GM18858 (cell line): ENCODE measurements around the gene MAP6.

Experiments
- ATAC-seq: cut with Tn5 transposase; IDR thresholded peaks from one replicate; pipeline ENCODE4 v1.9.1; 2021; ENCODE audit not compliant: unreplicated experiment

MAP6 gene

DNA sequence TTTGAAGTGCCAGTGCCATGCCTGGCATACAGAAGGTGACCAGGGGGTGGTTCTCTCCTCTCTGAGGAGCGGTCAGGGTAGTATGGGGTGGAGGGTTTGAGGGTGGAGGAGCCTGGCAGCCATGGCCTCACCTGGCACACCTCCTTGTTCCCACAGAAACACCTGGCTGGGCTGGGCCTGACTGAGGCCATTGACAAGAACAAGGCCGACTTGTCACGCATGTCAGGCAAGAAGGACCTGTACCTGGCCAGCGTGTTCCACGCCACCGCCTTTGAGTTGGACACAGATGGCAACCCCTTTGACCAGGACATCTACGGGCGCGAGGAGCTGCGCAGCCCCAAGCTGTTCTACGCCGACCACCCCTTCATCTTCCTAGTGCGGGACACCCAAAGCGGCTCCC, 97.2 kb downstream of the MAP6 start:
- no peak for ATAC-seq

DNA sequence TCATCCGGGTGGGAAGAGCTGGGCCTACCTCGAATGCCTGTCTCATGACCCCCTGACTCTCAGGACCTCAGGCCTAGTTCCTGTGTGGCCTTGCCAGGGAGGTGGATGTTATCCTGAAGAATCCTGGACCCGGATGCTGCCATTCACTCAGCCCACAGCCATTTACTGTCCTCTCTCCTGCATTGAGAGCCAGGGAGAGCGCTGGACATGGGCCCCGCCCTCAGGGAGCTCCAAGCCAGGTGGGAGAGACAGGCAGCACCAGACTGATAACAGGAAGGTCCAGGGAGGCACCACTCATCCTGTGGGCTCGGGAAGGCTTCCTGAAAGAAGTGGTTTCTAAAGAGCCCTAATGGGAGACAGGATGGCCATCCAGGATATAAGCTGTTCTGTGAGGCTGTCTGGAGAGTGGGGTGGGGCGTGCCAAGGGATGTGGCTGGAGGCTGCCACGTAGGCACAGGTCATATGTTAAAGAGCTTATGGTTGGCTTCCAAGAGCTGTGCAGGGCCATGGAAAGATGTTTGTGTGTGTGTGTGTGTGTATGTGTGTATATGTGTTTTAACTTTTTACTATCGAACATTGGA, 98.2 kb downstream of the MAP6 start:
- ATAC-seq = no peak

DNA sequence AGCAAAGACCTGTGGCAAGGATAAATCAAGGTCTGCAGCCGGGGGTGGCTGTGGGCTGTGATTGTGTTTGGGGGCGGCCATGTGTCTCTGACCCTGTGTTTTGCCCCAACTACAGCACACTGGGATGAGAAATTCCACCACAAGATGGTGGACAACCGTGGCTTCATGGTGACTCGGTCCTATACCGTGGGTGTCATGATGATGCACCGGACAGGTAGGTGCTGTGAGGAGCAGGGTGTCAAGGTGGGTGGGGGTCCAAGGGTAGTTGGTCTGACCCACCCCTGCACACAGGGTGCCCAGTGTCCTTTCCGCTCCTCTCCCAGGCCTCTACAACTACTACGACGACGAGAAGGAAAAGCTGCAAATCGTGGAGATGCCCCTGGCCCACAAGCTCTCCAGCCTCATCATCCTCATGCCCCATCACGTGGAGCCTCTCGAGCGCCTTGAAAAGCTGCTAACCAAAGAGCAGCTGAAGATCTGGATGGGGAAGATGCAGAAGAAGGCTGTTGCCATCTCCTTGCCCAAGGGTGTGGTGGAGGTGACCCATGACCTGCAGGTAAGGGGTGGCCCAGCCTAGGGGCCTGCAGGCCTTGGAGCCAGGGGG, 100.1 kb downstream of the MAP6 start:
- no peak for ATAC-seq

DNA sequence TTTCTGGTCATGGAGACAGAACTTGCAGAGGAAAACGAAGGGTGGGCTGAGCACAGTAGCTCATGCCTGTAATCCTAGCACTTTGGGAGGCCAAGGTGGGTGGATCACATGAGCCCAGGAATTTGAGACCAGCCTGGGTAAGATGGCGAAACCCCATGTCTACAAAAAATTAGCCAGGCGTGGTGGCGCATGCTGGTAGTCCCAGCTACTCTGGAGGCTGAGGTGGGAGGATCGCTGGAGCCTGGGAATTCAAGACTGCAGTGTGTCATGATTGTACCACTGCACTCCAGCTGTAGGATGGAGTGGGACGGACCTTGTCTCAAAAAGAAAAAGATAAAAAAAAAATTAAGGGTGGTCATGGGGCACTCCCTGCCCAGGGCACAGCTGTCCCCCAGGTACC, 100.9 kb downstream of the MAP6 start:
- ATAC-seq = no peak

DNA sequence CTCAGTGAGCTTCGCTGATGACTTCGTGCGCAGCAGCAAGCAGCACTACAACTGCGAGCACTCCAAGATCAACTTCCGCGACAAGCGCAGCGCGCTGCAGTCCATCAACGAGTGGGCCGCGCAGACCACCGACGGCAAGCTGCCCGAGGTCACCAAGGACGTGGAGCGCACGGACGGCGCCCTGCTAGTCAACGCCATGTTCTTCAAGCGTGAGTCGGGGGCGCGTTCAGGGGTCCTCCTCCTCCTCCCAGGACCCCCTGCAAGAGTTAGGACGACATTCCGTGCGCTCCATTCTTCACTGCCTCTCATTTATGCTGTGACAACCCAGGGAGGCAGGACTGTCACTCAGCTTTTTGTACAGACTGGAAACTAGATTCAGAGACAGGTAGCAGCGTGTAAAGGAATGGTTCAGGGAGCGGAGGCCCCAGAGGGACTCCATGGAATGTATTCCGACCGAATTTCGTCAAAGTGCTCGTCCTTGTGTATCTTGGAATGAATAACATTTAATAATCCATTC, 102.0 kb downstream of the MAP6 start:
- no peak for ATAC-seq

DNA sequence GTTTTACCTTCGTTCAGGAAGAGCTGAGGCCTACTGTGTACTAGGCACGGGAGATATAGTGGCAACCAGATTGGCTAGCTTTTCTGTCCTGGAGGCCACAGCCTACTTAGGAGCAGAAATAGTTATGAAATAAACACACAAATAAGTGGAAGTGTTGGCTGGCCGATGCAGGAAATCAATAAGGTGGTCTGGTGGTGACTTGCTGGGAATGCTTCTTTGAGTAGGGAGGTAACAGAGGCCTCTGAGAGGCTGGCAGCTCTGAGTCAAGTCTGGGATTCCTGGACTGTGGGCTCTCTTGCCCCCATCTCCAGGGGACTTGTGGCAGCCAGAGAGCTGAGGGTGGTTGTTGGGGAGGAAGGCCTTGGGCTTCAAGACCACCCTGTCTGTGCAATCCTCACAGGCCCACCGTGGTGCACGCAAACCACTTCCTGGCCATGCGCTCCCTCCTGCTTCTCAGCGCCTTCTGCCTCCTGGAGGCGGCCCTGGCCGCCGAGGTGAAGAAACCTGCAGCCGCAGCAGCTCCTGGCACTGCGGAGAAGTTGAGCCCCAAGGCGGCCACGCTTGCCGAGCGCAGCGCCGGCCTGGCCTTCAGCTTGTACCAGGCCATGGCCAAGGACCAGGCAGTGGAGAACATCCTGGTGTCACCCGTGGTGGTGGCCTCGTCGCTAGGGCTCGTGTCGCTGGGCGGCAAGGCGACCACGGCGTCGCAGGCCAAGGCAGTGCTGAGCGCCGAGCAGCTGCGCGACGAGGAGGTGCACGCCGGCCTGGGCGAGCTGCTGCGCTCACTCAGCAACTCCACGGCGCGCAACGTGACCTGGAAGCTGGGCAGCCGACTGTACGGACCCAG, 102.7 kb downstream of the MAP6 start:
- no peak for ATAC-seq

DNA sequence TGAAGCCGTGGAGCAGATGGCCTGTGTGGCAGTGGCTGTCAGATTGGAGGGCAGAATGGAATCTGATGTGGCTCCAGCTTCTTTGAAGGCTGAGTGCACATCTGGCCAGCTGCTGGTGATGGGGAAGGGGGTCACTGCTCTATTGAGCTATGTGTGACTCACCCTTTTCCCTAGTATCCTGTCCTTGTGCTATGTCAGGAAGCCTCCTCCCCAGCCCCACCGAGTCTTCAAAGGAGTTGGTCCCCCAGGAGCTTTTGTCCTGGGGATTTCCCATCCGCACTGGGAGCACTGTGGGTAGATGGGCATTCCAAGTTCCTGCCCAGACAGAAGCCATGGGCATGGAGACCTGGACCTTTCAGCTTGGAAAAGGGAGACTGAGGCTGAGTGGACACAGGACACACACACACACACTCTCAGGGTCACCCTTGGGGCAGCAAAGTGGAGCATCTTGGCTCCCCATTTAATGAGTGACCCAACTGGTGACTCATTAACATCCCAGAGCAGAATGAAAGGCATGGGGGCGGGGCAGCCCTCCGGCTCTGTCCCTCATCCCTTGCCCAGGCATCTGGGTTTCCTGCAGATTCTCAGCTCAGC, 103.5 kb downstream of the MAP6 start:
- no peak for ATAC-seq

DNA sequence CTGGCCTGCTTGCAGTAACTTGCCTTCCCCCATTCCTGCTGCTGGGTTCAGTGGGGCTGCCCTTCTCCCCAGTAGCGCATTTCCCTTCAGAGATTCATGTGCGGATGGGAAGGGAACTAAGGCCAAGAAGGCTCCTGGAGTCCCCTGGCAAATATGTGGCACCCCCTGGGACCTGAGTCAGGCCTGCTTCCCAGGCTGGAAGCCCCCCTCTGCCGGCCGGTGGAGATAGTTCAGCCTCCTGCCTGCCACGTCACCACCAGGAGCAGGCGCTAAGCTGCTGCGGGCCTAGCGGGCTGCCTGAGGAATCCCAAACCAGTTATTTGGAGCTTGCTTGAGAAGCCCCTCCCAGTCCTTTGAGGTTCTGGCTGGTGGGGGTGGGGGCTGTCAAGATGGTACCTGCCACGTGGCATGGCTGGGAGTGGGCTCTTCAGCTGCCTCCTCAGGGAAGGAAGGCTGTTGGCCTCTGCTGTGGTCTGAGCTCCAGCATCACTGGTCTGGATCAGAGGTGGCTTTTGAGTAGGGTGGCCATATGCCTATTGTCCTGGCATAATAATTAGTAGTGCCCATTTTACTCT, 104.8 kb downstream of the MAP6 start:
- ATAC-seq = no peak

DNA sequence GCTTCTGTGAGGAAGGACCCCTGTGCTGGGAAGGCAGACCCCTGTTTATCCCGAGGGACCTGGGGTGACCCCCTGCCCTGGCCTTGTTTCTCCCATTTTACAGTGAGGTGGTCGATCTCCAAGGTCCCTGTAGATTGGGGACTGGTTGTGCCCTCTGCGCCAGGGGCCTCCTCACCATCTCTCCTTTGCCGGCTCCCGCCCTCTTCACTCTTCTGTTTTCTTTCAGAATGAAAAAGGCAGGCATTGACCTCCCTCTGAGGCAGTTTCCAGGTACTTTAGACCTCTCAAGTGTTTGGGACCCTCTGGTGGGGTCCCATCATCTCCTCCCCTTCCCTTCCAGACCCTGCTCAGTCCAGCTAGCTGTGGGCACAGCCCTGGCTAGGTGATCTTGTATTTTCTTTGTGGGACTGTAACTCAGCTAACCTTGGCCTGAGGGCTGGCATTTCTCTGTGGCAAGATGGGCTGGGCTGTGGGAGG, 105.3 kb downstream of the MAP6 start:
- ATAC-seq = no peak

DNA sequence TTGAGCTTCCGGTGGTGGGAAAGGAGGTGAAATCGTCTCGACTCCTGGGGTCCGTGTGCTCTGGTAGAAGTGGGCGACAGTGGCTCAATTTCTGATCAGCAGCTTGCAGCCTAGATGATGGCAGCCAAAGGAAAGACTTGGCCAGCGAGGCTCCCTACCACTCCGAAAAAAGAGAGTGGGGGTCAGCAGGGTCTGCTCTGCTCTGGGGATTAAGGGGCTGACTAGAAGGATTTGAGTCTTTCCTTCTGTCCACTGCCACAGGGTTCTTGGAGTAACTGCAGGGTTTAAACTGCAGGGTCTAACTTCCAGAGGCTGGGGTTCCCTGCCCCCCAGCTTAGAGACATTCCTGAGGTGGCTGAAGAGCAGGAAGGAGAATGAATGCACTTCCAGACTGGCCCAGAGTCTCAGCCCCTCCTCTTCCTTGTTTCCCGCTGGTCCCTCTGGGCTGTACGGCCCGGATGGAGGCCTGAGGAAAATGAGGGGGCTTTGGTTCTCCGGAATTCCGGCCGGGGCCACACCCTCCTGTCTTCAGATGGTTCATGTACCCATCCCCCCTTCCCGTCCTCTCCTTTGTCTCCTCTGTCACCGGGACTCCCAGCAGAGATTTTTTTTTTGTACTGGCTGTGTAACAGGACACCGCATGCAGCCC, 105.9 kb downstream of the MAP6 start:
- no peak for ATAC-seq

DNA sequence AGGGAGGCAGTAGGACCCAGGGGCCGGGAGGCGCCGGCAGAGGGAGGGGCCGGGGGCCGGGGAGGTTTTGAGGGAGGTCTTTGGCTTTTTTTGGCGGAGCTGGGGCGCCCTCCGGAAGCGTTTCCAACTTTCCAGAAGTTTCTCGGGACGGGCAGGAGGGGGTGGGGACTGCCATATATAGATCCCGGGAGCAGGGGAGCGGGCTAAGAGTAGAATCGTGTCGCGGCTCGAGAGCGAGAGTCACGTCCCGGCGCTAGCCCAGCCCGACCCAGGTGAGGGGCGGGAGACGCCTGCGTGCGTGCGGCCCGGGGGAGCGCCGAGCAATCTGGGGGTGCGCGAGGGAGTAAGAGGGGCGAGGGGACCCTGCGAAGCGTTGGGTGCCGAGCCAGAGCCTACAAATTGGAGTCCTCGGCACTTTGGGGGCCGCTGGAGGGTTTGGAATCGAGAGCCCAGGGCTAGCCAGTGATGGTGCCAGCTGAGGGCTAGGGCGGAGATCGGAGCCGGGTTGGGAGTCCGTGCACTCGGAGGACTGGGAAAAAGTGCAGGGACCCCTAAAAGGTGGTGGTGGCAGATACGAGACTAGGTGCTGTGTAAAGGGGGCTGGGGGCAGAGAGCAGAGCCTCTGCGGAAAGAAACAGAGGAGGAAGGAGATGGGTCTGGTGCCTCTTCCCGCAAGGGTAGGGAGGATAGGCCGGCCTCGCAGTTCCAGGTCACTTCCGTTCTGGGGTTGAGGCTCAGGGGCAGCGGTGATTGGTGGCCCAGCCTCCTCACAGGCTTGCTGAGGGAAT, 106.6 kb downstream of the MAP6 start, which contains the start of gene SERPINH1:
Gene SERPINH1 (plus strand): TSS at position 206 of the 788 bp plus-strand sequence. CDS start 4,097 bp downstream, outside the sequence.
- ATAC-seq = peak; percentile 71

DNA sequence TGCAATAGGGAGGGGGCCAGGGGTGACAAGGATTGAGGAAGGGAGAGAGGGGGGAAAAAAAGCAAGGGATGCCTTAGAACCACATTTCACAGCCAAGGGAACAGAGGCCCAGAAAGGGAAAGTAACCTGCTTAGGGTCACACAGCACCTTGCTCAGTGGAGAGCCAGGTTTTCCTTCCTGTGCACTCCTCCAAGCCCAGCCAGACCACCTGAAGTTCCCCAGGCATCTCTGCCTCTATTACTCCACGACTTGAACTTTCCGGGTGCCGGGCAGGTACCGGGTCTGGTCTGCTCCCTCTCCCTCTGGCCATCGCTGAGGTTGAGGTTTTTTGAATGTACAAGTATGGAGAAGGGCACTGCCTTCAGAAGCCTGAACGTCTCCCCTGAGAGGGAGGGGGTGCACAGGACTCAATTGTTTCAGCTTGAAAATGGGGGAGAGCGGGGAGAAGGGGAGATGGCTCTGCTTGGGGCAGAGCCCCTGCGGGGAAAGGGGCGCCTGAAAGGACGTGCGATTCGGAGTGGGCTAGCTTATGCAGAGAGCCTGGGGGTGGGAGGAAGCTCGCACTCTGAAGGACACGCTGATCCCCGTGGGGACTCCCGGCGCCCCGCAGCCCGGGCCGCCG, 107.3 kb downstream of the MAP6 start:
- ATAC-seq = no peak

DNA sequence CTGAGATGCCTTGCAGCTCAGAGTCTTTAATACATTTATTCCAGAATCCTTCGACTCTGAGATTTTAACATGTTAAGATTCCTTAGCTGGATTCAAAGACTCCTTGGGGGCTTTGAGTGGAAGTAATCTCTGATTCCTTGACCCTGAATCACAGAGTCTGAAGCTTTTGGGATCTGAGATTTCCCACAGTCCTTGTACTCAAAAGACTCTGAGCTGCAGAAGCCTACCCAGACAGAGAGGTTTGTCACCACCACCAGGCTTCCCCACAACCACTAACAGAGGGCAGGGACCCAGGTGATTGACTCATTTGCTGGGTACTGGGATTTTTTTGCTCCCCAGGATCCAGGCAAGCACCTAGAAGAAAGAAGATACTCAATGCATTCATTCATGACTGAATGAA, 108.2 kb downstream of the MAP6 start:
- ATAC-seq = no peak

DNA sequence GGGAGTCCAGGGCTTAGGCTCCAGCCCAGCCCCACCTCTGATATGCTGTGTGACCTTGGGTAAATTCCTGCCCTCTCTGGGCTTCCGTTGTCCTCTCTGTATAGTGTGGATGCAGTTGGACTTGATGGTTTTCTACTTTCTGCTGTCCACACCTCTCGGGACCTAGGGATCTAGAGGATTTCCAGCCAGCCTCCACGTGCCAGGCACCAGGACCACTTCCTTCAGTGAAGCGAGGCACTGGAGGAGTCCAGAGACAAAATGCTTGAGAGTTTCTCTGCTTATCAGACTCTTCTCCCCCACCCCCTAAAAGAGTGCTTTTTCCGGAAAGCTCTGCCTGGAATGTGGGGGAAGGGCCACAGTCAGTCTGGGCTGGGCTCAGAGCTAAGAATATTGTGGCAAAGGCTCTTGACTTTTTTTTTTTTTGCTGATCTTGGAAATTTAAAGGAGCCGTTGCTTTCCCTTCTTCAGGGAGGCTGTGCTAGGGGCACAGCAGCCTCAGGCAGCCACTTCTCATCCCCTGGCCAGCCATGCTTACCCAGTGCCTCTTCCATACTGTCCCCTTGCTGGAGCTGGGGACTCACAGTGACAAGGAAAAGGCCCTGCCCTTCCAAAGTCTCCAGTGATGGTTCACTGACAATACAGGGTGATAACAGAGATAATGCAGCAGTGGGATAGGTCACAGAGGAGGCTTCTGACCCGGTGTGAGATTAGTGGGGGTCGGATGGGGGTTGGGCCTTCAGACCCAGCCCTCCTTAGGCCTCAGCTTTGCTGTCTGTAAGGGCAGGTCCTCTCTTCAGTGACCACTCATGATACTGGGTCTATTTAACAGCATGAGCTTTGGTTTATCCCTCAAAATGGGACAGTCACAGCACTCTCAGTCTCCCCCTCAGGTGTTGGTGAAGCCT, 109.6 kb downstream of the MAP6 start:
- ATAC-seq = no peak

DNA sequence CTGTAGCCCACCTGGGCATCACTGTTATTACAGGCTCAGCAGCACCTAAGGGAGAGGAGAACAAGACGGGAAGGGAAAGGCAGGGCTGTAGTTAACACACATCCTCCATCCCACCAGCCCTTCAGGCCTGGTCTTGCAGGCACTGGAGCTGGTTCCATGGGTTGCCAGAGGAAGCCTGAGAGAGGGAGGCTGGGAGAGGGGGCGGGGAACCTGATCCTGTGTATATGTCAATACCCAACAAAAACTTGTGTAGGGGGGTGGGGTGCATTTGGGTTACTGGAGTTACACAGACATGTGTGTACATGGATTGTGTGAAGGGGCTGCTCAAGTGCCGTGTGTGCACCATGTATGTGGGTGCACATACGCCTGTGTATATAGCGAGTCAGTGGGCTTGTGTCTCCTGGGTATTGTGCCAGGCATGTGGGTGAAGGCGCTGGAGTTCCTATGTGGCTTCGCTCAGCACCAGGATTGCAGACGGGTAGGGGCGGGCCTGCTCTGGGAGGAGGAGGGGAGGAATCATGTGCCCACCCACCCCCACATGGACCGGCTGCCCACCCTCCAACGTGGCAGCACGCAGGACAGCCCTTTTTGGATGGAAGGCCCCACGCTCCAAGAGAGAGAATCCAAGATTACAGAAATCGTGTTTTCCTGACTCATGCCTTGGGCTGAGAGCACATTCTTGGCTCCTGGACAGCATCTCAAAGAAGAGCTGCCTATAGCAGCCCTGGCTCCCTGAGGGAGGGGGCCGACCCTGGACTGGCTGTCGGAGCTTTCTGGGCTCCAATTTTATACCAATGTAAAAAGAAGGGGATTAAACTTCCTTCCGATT, 111.0 kb downstream of the MAP6 start:
- no peak for ATAC-seq

DNA sequence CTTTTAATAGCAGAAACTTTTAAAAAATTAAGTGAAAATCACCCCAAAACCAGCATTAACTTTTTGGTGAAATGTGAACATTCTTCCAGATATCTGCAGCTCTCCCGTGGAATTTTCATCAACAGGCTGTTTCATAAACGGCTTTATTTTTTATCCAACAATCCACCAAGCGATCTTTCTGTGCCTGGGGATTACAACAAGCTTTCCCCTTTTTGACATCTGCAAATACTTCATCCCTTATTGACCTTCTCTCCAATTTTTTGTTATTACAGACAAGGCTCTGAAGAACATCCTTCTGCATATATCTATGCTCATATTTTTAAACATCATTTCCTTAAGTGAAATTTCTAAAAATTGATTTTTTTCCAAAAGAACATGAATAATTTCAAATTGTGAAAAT, 112.6 kb downstream of the MAP6 start:
- ATAC-seq = no peak

DNA sequence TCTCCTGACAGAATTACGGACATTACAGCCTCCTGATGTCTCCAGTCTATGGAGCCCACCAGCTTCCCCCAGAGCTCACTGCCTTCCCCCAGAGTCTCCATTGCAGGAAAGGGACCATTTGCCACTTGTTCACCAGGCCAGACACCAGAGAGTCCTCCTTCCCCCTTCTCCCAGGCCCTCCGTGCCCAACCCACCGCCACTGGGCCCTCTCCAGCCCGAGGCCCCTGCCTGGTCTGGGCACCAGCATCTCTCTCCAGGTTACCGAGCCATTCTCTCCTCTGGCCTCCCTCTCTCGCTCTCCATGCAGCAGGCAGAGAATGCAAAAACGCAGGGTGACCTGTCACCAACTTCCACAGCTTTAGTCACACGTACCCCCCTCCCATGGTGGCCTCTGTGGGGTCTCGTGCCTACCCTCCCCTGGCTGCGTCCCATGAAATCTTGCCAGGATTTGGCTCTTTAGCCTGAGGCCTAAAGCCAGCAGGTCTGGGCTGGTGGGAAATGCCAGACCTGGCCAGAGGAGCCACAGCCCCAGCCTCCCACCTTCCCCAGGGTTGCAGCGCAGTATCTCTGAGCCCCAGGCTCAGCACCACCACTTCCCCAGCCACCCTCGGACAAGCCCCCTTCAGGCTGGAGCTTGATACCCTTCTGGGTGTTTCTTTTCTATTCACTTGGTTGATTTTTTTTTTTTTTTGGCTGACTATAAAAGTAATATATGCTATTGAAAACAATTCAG, 113.6 kb downstream of the MAP6 start:
- ATAC-seq = no peak
